ENCODE measurements around the gene C7orf57.
"Not testable (repeated sequence)": the region's sequence is repeated elsewhere in the genome, so short reads cannot be mapped to it uniquely, and the experiment has no call there.

The C7orf57 gene

DNA sequence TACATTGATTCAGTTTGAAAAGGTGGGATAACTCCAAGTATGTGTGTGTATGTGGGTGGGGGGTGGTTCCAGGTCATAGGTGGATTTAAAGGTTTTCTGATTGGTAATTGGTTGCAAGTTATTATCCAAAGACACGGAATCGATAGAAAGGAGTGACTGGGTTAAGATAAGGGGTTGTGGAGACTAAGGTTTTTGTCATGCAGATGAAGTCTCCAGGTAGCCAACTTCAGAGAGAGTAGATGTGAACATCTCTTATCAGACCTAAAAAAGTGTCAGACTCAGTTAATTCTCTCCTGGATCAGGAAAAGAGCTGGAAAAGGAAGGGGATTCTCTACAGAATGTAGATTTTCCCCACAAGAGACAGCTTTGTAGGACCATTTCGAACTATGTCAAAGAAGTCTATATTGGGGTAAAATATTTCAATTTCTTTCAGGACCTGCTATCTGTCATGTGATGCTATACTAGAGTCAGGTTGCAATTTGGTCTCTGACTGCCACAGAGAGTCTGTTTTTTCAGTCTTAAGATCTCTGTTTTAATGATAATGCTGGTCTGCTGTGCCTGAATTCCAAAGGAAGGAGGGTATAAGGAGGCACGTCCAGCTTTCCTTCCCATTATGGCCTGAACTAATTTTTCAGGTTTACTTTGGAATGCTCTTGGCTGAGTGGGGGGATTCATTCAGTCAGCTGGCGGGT, 3.6 kb downstream of the C7orf57 start:
- no peak for DNase-seq

DNA sequence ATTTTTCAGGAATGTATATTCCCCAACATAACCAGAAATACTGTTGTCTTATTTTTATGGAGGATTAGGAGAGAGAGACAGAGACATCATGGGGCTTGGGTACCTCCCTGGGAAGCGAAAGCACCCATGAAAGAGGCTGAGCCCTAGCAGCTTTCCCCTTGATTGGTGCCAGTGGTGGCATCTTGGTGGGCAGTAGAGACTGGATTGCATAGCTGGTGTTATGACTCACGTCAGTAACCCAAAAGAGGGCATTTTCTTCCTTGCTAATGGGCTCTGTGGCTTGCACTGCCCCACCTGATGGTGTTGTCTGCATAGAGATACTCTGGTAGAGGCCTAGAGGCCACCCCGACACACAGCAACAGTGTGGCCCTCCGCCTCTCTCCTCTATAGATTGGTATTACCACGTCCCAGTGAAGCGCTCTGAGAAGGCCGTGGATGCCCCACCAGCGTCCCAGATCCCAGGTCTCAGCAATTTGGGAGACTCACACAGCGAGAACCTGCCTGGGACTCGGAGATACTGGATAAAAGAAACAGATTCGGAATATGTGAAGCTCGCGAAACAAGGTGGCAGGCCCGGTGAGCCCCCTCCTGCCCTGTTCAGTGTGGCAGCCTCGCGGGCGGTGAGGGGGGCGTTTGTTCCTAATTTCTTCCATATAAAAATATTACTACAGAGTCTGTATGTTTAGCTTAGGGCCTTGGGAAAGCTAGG, 5.8 kb downstream of the C7orf57 start:
- no peak for DNase-seq

DNA sequence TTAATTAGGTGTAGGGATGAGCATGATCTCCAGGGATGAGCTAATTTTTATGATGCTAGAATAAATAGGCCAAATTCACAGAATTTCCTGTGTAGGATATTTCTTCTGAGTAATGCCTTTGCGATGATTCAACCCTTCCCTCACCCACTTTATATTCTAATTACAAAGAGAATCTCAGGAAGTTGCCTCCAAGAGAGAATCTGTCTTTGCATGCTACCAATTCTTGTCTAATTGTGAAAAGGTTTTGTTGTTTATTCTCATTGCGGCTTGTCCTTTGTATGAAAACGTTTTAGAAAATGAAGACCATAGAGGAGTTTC, 6.3 kb downstream of the C7orf57 start:
- no peak for DNase-seq

DNA sequence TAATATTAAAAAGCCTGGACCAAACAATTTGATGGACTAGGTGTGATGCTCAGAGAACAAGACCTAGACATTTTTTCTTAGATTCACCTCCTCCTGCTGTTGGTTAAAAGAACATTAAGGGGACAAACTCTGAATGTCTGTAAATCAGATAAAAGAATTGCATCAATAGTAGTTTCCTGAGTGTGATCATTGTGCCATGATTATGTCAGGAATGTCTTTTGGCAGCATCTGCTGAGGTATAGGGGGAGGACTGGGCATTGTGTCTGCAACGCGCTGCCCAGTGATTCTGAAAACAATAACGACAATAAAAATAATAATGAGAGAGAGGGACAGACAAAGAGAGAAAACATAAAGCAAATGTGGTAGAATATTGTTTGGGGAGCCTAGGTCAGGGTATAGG, 6.9 kb downstream of the C7orf57 start:
- no peak for DNase-seq

DNA sequence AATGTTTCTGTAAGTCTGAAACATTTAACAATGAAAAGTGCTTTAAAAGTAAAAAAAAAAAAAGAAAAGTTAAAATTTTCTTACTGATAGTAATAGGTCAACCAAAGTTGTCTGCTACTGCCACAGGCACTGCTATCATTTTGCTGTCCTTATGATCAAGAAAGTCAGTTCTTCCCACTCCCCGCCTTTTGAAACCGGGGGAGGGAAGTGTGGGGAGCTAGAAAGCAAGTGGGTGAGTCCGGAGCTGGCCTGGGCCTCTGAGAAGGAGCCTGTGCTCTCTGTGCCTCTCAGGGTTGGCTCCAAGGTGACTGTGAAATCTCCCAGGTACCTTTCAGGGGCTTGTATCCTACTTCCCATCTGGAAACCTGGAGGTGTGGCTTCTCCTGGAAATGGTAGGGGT, 7.3 kb downstream of the C7orf57 start:
- no peak for DNase-seq

DNA sequence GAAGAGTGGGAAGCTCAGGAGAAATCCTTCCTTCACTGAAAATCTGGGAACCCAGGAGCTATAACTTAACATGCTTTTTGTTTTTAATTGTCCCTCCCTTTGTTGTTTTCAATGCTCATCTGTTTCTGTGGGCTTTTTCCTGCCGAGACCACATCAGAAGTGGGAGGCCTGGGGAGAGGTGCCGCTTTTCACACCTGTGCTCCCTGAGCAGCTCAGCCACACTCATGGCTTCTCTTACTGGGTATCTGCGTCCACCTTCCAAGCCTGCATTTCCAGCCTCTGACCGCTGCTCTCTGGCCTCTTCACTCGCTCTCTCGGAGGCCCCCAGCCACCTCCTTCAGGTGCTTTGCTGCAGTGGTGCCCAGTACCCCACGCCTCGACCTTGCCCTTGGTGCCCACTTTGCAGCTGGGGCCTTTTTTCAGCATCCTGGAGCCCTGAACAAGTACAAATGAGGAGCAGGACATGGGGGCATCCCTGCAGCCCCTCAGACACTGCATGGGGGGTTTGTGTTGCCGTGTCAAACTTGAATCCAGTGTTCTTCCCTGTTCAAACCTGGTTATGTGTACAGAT, 9.9 kb downstream of the C7orf57 start:
- DNase-seq, result no peak

DNA sequence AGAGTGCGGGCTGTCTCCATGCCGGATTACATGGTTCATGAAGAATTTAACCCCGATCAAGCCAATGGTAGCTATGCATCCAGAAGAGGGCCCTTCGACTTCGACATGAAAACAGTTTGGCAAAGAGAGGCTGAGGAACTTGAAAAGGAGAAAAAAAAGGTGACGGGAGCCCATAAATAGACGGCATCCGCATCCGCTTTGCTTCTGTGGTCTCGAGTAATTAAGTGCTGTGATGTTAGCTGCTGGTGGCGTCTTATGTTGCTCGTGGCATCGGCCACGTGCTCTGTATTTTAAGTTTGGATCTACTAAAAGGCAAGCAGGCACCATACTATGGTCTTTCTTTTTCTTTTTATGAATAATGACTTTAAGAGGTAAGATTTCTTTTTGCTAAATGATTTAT, 11.1 kb downstream of the C7orf57 start:
- DNase-seq, result no peak

DNA sequence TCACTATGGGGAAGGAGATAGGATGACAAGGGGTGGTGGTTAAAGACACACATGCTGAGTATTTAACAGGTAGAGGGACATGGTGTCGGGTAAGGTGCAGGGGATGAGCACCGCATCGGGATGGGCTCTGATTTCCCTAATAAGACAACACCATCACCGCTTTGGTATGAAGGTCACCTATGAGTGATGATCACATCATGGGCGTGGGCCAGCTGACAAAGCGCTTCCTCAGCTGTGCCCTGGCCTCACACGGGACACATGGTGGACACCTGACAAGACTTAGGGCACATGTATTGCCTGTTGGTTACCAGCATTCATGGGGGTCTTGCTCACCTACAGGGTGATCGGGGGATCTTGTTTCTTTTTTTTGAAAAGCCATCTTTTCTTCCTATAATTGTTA, 12.8 kb downstream of the C7orf57 start:
- DNase-seq, result no peak

DNA sequence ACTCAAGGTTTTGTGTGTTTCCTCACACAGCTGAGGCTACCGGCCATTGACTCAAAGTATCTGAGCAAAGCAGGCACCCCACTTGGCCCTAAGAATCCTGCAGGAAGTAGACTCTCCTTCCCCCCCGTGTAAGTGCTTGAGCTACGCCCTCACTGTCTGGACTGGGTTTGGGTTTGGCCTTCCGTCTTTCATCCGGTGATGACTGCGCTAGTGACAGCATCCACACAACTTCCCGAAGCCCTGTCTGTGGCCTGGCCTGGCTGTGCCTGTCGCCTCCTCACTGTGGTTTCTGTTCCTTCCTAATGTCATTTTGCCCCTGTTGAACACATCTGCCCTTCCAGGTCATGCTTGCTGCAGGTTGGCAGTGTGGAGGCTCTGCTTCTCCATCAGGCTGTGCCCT, 14.5 kb downstream of the C7orf57 start:
- no peak for DNase-seq

DNA sequence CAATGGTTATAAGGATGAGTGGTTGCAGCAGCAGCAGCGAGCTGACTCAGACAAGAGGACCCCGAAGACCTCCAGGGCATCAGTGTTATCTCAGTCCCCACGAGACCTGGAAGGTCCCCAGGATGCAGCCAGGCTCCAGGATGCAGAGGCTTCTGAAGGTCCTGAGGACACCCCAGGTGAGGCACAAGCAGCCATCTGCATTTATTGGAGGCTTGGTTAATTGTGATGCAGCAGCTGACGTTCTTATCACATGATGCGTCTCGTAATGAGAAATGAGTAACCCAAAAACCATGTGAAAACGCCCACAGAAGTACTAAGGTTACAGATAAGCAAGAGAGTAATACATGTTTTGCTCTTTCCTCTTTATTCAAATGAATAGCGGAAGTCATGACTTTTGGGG, 17.4 kb downstream of the C7orf57 start:
- DNase-seq, result no peak

DNA sequence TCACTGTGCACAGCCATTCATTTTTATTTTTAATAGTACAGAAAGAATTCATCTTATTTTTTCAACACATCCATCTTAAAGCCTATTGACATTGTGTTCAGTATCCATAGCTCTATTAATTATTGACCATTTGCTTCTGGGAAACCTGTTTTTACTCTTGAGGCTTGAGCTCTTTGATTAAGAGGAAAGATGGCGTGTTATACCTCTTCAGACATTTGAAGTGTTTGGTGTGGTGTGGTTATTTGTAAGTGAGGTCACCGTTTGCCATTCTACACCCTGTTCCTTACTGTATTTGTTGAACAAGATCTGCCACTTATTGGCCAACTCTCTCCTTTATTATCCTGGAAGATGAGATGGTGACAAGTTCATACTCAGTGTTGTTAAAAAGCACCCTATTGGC, 18.4 kb downstream of the C7orf57 start:
- no peak for DNase-seq

DNA sequence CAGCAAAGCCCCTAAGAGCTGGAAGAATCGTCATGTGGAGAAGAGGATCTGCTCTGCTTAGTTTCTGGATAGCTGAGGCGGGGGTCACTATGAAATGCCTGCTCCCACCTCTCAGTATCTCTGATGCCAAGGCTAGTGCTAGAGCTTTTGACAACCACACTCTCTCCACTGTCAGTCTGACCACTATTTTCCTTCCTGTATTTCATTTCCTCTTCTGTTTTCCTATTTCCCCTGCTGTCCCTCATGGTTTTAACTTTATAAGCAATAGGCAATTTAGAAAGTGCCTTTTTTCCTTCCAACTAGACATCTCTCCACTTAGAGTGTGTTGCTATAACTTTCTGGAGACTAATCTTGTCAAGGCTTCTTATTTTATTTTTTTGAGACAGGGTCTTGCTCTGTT, 23.6 kb downstream of the C7orf57 start:
- no peak for DNase-seq

DNA sequence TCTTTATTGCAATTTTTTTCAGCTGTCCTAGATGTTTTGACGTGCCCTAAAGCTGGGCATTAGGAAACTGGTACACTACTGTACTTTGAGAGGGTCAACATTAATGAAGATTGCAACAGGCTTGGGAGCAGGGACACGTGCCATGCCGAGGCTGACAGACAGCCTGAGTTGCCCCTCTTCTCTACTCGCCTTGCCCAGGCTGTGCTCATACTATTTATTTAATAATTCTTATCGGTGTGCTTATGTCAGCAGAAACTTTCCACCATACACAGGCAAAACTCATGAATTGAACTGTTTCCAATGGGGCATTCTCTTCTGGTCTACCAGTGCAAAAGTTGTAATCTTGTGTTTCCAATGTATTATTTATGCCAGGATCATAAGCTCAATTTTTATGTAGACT, 24.4 kb downstream of the C7orf57 start:
- no peak for DNase-seq

DNA sequence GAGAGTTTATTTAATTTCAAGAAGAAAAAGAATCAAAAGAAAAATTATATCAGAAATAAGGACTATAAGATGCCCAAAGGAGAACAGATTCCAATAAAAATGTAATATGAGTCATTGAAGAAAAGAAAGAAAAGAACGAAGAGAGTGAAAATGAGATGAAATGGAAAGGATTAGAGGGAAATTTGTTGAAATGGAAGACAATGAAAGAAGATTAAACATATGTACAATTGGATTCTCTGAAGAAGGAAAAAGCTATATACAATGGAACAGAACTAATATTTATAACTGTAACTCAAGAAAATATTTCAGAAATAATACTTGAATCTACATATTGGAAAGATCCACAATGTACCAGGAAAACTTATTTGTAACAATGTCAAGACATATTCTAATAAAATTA, 28.6 kb downstream of the C7orf57 start:
- no peak for DNase-seq

DNA sequence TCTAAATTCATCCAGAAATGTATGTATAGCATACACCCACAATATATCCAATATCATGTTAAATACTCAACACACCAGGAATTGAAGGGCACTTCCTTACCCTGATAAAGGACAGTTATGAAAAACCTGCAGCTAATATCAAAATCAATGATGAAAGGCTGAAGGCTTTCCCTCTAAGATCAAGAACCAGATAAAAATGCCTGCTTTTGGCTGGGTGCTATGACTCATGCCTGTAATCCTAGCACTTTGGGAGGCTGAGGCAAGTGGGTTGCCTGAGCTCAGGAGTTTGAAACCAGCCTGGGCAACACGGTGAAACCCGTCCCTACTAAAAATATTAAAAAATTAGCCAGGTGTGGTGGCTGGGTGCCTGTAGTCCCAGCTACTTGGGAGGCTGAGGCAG, 32.1 kb downstream of the C7orf57 start:
- DNase-seq, result no peak

DNA sequence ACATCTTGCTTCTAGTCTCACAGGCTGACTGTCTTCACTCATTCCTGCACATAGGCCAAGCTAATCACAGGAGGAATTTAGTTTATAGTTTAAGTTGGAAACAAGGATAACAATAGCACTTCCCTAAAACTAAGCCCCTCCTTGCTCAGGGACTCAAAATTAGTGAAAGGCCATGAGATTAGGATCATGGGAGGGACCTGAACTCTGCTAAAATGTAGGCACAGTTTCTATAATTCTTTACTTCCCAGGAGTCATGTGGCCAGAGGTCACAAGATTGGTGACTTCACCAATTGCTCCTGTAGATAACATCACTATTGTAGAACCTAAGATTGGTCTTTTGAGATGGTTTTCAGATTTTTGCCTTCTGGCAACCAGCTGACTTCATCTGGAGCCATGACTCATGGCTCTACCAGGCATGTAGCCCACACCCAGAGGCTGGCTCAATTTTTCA, 38.9 kb downstream of the C7orf57 start:
- no peak for DNase-seq

DNA sequence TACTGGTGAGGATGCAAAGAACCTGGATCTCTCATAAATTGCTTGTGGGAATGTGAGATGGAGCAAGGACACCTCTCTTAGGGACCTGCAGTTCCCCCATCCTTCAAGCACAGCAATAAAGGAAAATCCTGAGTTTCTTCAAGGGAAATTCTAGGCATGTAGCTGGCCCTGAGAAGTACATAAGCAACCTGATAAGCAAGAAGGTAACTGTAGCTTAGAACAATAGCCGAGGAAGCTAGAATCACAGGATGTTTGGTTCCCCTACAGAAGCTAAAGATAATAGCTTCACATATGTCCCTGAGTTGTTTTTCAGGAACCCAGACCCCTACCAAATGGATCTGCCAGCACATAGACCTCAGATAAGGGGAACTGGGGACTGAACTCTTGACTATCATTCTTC, 42.1 kb downstream of the C7orf57 start:
- no peak for DNase-seq

DNA sequence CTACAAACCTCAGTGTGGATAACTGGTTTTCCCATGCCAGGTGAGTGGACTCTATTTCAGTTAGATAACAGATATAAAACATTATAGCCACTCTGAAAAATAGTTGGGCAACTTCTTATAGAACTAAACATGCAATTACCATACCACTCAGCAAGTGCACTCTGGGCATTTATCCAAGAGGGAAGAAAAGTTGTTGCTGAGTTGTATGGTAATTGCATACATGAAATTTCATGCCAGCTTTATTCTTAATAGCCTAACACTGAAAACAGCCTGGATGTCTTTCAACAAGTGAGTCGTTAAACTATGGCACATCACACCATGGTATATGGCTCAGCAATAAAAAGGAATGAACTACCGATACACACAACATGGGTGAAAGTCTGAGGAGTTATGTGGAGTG, 43.1 kb downstream of the C7orf57 start:
- no peak for DNase-seq

DNA sequence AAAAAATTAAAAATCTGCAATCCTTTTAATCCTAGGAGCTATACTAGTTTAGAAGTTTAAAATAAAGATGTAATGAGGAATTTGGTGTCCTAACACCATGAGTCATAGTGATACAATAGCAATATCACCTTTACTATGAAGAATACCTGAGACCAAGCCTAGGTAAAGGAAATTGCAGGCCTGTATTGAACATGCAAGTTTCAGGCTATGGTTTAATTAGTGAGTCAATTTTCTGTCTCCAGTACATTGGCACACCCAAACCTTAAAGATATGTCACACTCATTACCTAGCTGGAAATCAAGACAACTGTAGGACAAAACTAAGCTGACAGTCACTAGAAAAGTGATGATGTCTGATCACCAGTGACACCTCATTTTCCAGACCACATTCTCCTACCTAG, 47.0 kb downstream of the C7orf57 start:
- DNase-seq, result not testable (repeated sequence)

DNA sequence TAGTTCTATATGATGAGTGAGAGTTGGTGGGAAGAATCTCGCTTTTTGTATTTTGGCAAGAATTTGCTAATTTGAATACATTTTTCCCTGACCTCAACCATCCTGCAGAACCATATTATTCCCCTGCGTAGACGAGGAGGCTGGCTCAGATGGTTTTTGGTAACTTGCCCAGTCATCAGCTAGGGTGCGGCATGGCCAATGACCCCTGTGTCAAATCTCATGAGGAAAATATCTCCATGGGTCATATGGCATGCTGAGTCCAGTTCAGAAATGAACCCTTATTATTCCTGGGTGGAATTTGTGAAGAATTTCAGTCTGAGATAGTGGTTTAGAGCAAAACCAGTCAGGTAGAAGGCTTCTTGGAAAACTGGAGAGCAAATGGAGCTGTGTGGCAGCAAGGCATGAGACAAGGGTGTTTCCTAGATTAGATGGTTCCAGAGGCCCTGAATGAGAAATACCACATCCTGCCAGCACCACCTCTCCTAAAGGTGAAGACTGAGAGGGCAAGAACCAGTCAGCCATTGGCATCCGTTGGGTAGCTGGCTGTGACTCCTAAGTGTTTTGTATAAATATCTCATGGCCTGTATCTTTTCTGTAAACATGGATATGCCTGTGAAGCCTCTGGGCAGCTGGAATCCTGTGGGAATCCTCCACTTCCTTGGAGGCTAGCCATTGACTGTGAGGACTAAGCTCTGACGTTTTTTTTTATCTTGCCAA, 47.9 kb downstream of the C7orf57 start:
- no peak for DNase-seq

DNA sequence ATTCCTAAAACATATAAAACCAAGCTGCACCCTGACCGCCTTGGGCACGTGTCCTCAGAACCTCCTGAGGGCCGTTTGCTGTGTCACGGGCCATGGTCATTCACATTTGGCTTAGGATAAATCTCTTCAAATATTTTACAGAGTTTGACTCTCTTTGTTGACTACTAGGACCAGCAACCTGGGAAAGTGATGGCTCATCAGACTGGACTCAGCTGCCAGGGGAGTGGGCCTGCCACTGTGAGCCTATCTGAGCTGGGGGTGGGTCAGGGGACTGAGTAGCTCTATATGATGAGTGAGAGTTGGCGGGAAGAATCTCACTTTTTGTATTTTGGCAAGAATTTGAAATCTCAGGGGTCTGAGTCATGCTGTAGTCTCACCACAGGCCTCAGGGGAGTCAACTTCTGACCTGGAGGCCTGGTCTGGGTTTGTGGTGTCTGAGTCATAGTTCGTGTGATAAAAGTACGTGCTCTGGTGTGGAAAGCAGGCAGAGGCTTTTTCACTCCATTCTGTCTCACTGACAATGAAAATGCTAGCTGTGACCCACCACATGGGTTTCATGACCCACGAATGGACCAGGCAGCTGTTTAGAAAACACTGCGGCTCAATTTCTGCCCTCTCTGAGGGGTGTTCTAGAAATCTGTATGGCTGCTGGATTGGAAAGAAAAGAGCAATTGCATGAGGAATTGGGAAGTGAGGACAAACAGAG, 49.5 kb downstream of the C7orf57 start:
- peak; percentile 80 for DNase-seq

DNA sequence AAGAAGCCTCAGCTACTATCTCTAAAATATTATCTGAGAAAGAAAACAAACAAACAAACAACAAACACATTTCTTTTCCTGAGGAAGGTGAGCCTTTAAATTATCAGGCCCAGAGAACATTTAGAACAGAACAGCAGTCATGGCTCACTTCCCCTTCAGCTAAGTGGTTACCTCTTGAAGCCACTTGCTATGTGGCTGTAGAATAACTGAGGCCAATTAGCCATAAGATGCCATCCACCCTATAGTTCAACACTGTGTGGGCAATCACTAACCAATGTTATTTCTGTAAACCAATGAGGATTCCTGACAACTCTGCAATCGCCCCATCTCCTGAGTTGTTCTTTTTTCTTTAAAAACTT, 50.1 kb downstream of the C7orf57 start:
- DNase-seq, result no peak

DNA sequence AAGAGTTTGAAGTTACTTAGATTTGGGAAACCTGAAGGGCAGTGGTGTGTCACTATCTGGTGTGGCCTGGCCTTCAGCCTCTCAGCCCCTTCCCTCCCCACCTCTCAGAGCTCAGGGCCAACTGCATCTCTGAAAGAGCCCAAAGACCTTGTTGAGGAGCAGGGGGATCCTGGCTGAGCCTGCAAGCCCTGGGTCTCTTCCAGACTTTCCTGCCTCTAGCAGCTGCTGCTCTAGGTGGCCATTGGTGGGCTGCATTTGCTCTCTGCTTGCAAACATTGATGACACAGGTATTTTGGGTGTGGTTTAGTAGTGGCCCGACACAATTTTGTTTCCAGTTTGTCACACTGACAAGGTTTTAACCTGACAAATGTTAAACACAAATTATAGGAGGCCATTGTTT, 50.6 kb downstream of the C7orf57 start:
- DNase-seq, result no peak

Measured in GOT3 (cell line).